ENCODE data around the gene CSNK2B. TPM values are rescaled to one million over a fixed set of nuclear protein-coding genes. Genes with fewer than 3 reads are reported as not detected.

The CSNK2B gene
- total RNA-seq, 1 experiment from 2014 or later = 267 TPM

- H3F3A ChIP-seq (ENCODE audit: low read length, unreplicated experiment) = no peaks in the 10 kb centered on the region
- DNase-seq (no peak), ATAC-seq (no peak)
- H3K9me2 ChIP-seq (replicated peaks; ENCODE audit: low read length) = no peaks in the 10 kb centered on the region
- peaks cover 11% of the 10 kb centered on the region for H3K4me1 ChIP-seq (ENCODE audit: insufficient read depth, low read length)
- TF ChIP-seq CTCF (conservative IDR thresholded peaks at IDR 0.05; ENCODE audit: low read depth, low read length) = no peak
- no peak for TF ChIP-seq EZH2 (IDR thresholded peaks at IDR 0.05; ENCODE audit: low read length, unreplicated experiment)
- no peak for TF ChIP-seq EZH2phosphoT487 (IDR thresholded peaks at IDR 0.05; ENCODE audit: borderline replicate concordance, low read length)
- no peaks in the 10 kb centered on the region for H3K27me3 ChIP-seq (ENCODE audit: low read length)
- intact Hi-C loops (cut with micrococcal nuclease) = no loop called here
- H3K27ac ChIP-seq (ENCODE audit: low read length) = no peak overlapping the region
- BruUV-seq (replicated peaks) = no TSS peak
- H2AFZ ChIP-seq (ENCODE audit: low read length) = no peak overlapping the region
- ChIA-PET POLR2A (ENCODE audit: unreplicated experiment) (no interaction called here), CTCF (no interaction called here)
- no peak overlapping the region for H3K4me3 ChIP-seq (ENCODE audit: low read length)
- H3K9me3 ChIP-seq (ENCODE audit: low read length) = no peaks in the 10 kb centered on the region
- H3K4me2 ChIP-seq (ENCODE audit: low read length) = no peak overlapping the region
- H3K9ac ChIP-seq (ENCODE audit: low read length) = no peak overlapping the region
- peaks cover 20% of the 10 kb centered on the region for H4K20me1 ChIP-seq (ENCODE audit: low read length)
- peaks cover 38% of the 10 kb centered on the region for H3K79me2 ChIP-seq (ENCODE audit: low read length)
- peaks cover 83% of the 10 kb centered on the region for H3K36me3 ChIP-seq (ENCODE audit: low read depth, low read length)
These were observed 38.9 kb upstream of the CSNK2B start for GRCh38 chr6:31626952-31627351.

- Histone ChIP-seq H2AFZ (ENCODE audit: low read length) (no peak overlapping the region), H3K36me3 (ENCODE audit: low read depth, low read length) (peaks cover 91% of the 10 kb centered on the region), H3K27ac (ENCODE audit: low read length) (no peak overlapping the region), H3K4me1 (ENCODE audit: insufficient read depth, low read length) (peaks cover 3% of the 10 kb centered on the region), H3K4me3 (ENCODE audit: low read length) (no peak overlapping the region), H3K27me3 (ENCODE audit: low read length) (no peaks in the 10 kb centered on the region), H3K79me2 (ENCODE audit: low read length) (peaks cover 30% of the 10 kb centered on the region), H3K9me3 (ENCODE audit: low read length) (no peaks in the 10 kb centered on the region), H3F3A (ENCODE audit: low read length, unreplicated experiment) (no peaks in the 10 kb centered on the region), H3K9ac (ENCODE audit: low read length) (no peak overlapping the region), H3K4me2 (ENCODE audit: low read length) (no peak overlapping the region), H3K9me2 (replicated peaks; ENCODE audit: low read length) (no peaks in the 10 kb centered on the region), H4K20me1 (ENCODE audit: low read length) (peaks cover 14% of the 10 kb centered on the region)
- POLR2A ChIA-PET (ENCODE audit: unreplicated experiment) = no interaction called here
- no TSS peak for BruUV-seq (replicated peaks)
- DNase-seq = no peak
- no peak for ATAC-seq
- CTCF ChIA-PET = no interaction called here
- intact Hi-C loops (cut with micrococcal nuclease) = no loop called here
- no peak for TF ChIP-seq EZH2phosphoT487 (IDR thresholded peaks at IDR 0.05; ENCODE audit: borderline replicate concordance, low read length)
- TF ChIP-seq CTCF (conservative IDR thresholded peaks at IDR 0.05; ENCODE audit: low read depth, low read length) = no peak
- TF ChIP-seq EZH2 (IDR thresholded peaks at IDR 0.05; ENCODE audit: low read length, unreplicated experiment) = no peak
These were observed 38.1 kb upstream of the CSNK2B start for GRCh38 chr6:31627690-31628287.

GRCh38 chr6:31629014-31629413 lies 36.9 kb upstream of the CSNK2B start:
- BruUV-seq (replicated peaks) = no TSS peak
- H3K4me3 ChIP-seq (ENCODE audit: low read length) = no peak overlapping the region
- TF ChIP-seq EZH2phosphoT487 (IDR thresholded peaks at IDR 0.05; ENCODE audit: borderline replicate concordance, low read length) (no peak), CTCF (conservative IDR thresholded peaks at IDR 0.05; ENCODE audit: low read depth, low read length) (no peak), EZH2 (IDR thresholded peaks at IDR 0.05; ENCODE audit: low read length, unreplicated experiment) (no peak)
- no peak for ATAC-seq
- ChIA-PET POLR2A (ENCODE audit: unreplicated experiment) (no interaction called here), CTCF (no interaction called here)
- intact Hi-C loops (cut with micrococcal nuclease) = no loop called here
- no peak for DNase-seq
- no peak overlapping the region for H2AFZ ChIP-seq (ENCODE audit: low read length)
- H3K4me2 ChIP-seq (ENCODE audit: low read length) = no peak overlapping the region
- H3K9me2 ChIP-seq (replicated peaks; ENCODE audit: low read length) = no peaks in the 10 kb centered on the region
- H3K27me3 ChIP-seq (ENCODE audit: low read length) = no peaks in the 10 kb centered on the region
- H3K9me3 ChIP-seq (ENCODE audit: low read length) = no peaks in the 10 kb centered on the region
- H3K9ac ChIP-seq (ENCODE audit: low read length) = no peak overlapping the region
- H3K27ac ChIP-seq (ENCODE audit: low read length) = no peak overlapping the region
- H3K79me2 ChIP-seq (ENCODE audit: low read length) = peaks cover 18% of the 10 kb centered on the region
- no peaks in the 10 kb centered on the region for H3F3A ChIP-seq (ENCODE audit: low read length, unreplicated experiment)
- H4K20me1 ChIP-seq (ENCODE audit: low read length) = peaks cover 6% of the 10 kb centered on the region
- peaks cover 92% of the 10 kb centered on the region for H3K36me3 ChIP-seq (ENCODE audit: low read depth, low read length)
- H3K4me1 ChIP-seq (ENCODE audit: insufficient read depth, low read length) = no peaks in the 10 kb centered on the region
